Skeletal muscle satellite cell (primary cell): ENCODE data around the gene SWT1.
A peak's percentile ranks its signal among the peaks of the same experiment; 100 is the strongest.
"Not testable (repeated sequence)": the region's sequence is repeated elsewhere in the genome, so short reads cannot be mapped to it uniquely, and the experiment has no call there.

Source experiments
- H3K27me3 ChIP-seq: 2 replicates; pipeline ENCODE4 v1.7.0; 2013; ENCODE audit warnings: low read length; ENCODE audit not compliant: control insufficient read depth, insufficient read depth
- H3K36me3 ChIP-seq: 2 replicates; pipeline ENCODE4 v1.7.0; 2013; ENCODE audit warnings: mild to moderate bottlenecking, control low read depth, low read length; ENCODE audit not compliant: insufficient read depth
- H3K4me1 ChIP-seq: 2 replicates; pipeline ENCODE4 v1.7.0; 2013; ENCODE audit warnings: low read length; ENCODE audit not compliant: control insufficient read depth, insufficient read depth
- H3K4me2 ChIP-seq: 2 replicates; pipeline ENCODE4 v1.7.0; 2013; ENCODE audit warnings: mild to moderate bottlenecking, low read length
- H3K4me3 ChIP-seq: 2 replicates; pipeline ENCODE4 v1.7.0; 2013; ENCODE audit warnings: low read length
- H3K9ac ChIP-seq: 2 replicates; pipeline ENCODE4 v1.7.0; 2013; ENCODE audit warnings: mild to moderate bottlenecking, low read depth, low read length, moderate library complexity
- H3K9me3 ChIP-seq: replicated peaks from 2 replicates; pipeline ENCODE4 v1.7.0; 2013; ENCODE audit warnings: mild to moderate bottlenecking, control low read depth, low read length

The SWT1 gene

GRCh38 chr1:185315445-185316071 is 158.6 kb downstream of the SWT1 start:
- Histone ChIP-seq H3K9ac (peak overlapping the region; percentile 94), H3K9me3 (no peaks in the 10 kb centered on the region), H3K36me3 (peaks cover 6% of the 10 kb centered on the region), H3K4me1 (peaks cover 34% of the 10 kb centered on the region), H3K4me2 (peak overlapping the region; percentile 95), H3K27me3 (no peaks in the 10 kb centered on the region), H3K4me3 (peak overlapping the region; percentile 81)

GRCh38 chr1:185316163-185317033 is 159.4 kb downstream of the SWT1 start:
- peak overlapping the region; percentile 94 for H3K9ac ChIP-seq
- H3K4me3 ChIP-seq = peak overlapping the region; percentile 81
- peak overlapping the region; percentile 95 for H3K4me2 ChIP-seq
- no peaks in the 10 kb centered on the region for H3K27me3 ChIP-seq
- H3K4me1 ChIP-seq = peaks cover 34% of the 10 kb centered on the region
- no peaks in the 10 kb centered on the region for H3K36me3 ChIP-seq
- H3K9me3 ChIP-seq = no peaks in the 10 kb centered on the region

GRCh38 chr1:185317034-185317885 is 160.3 kb downstream of the SWT1 start, which contains the start of gene IVNS1ABP:
Gene IVNS1ABP, minus strand, starts transcription at chr1:185317243. Its CDS starts 7,750 bp downstream, at chr1:185309493.
- Histone ChIP-seq H3K4me1 (peaks cover 27% of the 10 kb centered on the region), H3K4me3 (peak within 1 kb of the TSS; percentile 81)

GRCh38 chr1:185317886-185318310 is 160.9 kb downstream of the SWT1 start:
- Histone ChIP-seq H3K36me3 (no peaks in the 10 kb centered on the region), H3K27me3 (no peaks in the 10 kb centered on the region), H3K4me3 (peak overlapping the region; percentile 81), H3K4me1 (peaks cover 27% of the 10 kb centered on the region), H3K9ac (peak overlapping the region; percentile 80), H3K4me2 (peak overlapping the region; percentile 95), H3K9me3 (no peaks in the 10 kb centered on the region)

More at GRCh38 chr1:185317034-185317885, 160.3 kb downstream of the SWT1 start, which contains the start of gene IVNS1ABP:
- Histone ChIP-seq H3K27me3 (no peaks in the 10 kb centered on the region), H3K9ac (peak within 1 kb of the TSS; percentile 94), H3K4me2 (peak within 1 kb of the TSS; percentile 95), H3K36me3 (no peaks in the 10 kb centered on the region), H3K9me3 (no peaks in the 10 kb centered on the region)

- no peak overlapping the region for H3K4me3 ChIP-seq
- H3K9me3 ChIP-seq = no peaks in the 10 kb centered on the region
- H3K36me3 ChIP-seq = no peaks in the 10 kb centered on the region
- H3K4me2 ChIP-seq = peak overlapping the region; percentile 95
- peaks cover 21% of the 10 kb centered on the region for H3K4me1 ChIP-seq
- no peak overlapping the region for H3K9ac ChIP-seq
- no peaks in the 10 kb centered on the region for H3K27me3 ChIP-seq
These were observed 161.6 kb downstream of the SWT1 start for GRCh38 chr1:185318431-185319138.

- Histone ChIP-seq H3K4me1 (peaks cover 15% of the 10 kb centered on the region), H3K27me3 (no peaks in the 10 kb centered on the region), H3K4me3 (no peak overlapping the region), H3K36me3 (no peaks in the 10 kb centered on the region), H3K9ac (no peak overlapping the region), H3K9me3 (no peaks in the 10 kb centered on the region), H3K4me2 (no peak overlapping the region)
These were observed 162.1 kb downstream of the SWT1 start for GRCh38 chr1:185319139-185319475.

GRCh38 chr1:185321104-185321503 is 164.1 kb downstream of the SWT1 start:
- not testable (repeated sequence) for H3K9ac ChIP-seq, H3K4me1 ChIP-seq, H3K4me2 ChIP-seq, H3K36me3 ChIP-seq, H3K27me3 ChIP-seq, H3K9me3 ChIP-seq, H3K4me3 ChIP-seq

GRCh38 chr1:185321653-185322221 is 164.8 kb downstream of the SWT1 start:
- not testable (repeated sequence) for H3K4me1 ChIP-seq, H3K36me3 ChIP-seq, H3K4me2 ChIP-seq, H3K9ac ChIP-seq, H3K9me3 ChIP-seq, H3K27me3 ChIP-seq, H3K4me3 ChIP-seq

- Histone ChIP-seq H3K9me3 (no peaks in the 10 kb centered on the region), H3K27me3 (no peaks in the 10 kb centered on the region), H3K4me1 (peaks cover 6% of the 10 kb centered on the region), H3K9ac (no peak overlapping the region), H3K4me3 (no peak overlapping the region), H3K36me3 (no peaks in the 10 kb centered on the region), H3K4me2 (no peak overlapping the region)
These were observed 165.7 kb downstream of the SWT1 start for GRCh38 chr1:185322636-185323035.

- H3K9ac ChIP-seq = no peak overlapping the region
- H3K4me1 ChIP-seq = no peaks in the 10 kb centered on the region
- H3K4me2 ChIP-seq = no peak overlapping the region
- H3K9me3 ChIP-seq = no peaks in the 10 kb centered on the region
- no peaks in the 10 kb centered on the region for H3K36me3 ChIP-seq
- H3K4me3 ChIP-seq = no peak overlapping the region
- no peaks in the 10 kb centered on the region for H3K27me3 ChIP-seq
These were observed 167.2 kb downstream of the SWT1 start for GRCh38 chr1:185324118-185324517.
